ENCODE results near the gene HOXD10. TPM values are rescaled to one million over a fixed set of nuclear protein-coding genes. Genes with fewer than 3 reads are reported as not detected.

HOXD10 gene
- total RNA-seq, 3 donors from 2014 or later, result 1.6 to 5.2 TPM; not detected in 1

DNA sequence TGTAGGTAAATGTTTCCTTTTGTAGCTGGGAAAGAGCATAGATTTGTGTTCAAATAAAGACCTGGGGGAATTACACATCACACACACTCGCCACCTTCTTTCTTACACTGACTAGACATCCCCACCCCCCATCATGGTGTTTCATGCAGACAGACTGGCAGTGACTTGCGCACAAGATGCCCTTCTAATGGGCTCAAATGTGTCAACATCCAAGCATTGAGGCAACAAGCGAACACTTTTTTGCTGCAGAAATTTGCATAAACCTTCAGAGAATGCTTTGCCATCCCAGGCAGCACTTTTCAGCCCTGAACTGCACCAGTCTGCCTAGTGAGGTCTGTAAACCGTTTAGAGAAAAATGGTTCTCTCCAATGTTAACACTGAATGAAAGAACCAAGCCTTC lies 17.5 kb downstream of the HOXD10 start:
- Histone ChIP-seq H3K27ac (peak overlapping the region in 1 of 2 donors; percentile 97), H3K27me3 (peaks cover 3 to 89% of the 10 kb centered on the region in 2 donors)
- intact Hi-C loops (cut with DNase I; ENCODE audit: low total_unique reads), result loop anchor here (10.0 kb wide), 1 partner anchor 1011 kb away; no protein-coding TSS in a partner anchor

DNA sequence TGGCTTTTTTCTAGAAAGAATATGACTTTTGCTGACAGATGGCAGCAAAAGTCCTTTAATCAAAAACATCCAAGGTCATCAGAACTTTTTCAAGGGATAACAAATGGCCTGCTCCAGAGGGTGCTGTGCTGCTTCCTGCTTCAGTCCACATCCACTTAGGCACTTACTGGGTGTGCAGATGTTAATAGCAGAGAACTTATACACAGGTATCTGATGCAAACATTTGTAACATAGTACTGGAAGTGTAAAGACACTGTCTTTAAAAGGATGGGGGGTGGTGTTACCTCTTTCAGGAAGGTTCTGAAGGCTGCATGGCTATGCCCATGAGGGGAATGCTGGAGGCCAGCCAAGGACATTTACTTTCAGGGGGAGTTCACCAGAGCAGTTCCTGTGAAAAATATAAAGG lies 18.5 kb downstream of the HOXD10 start:
- Histone ChIP-seq H3K27me3 (peaks cover 0 to 91% of the 10 kb centered on the region in 2 donors), H3K9me3 (no peaks in the 10 kb centered on the region), H3K36me3 (no peaks in the 10 kb centered on the region), H3K4me3 (peak overlapping the region in 1 of 3 donors; percentile 82), H3K27ac (peak overlapping the region; percentile 84 to 97), H3K4me1 (peaks cover 0 to 5% of the 10 kb centered on the region in 2 donors)
- intact Hi-C loops (cut with DNase I; ENCODE audit: low total_unique reads), result loop anchor here (5.0 to 10.0 kb wide), 2 partner anchors 502 to 1010 kb away; no protein-coding TSS in a partner anchor
- TF ChIP-seq, protein P1, sequence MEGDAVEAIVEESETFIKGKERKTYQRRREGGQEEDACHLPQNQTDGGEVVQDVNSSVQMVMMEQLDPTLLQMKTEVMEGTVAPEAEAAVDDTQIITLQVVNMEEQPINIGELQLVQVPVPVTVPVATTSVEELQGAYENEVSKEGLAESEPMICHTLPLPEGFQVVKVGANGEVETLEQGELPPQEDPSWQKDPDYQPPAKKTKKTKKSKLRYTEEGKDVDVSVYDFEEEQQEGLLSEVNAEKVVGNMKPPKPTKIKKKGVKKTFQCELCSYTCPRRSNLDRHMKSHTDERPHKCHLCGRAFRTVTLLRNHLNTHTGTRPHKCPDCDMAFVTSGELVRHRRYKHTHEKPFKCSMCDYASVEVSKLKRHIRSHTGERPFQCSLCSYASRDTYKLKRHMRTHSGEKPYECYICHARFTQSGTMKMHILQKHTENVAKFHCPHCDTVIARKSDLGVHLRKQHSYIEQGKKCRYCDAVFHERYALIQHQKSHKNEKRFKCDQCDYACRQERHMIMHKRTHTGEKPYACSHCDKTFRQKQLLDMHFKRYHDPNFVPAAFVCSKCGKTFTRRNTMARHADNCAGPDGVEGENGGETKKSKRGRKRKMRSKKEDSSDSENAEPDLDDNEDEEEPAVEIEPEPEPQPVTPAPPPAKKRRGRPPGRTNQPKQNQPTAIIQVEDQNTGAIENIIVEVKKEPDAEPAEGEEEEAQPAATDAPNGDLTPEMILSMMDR (IDR thresholded peaks at IDR 0.05), result no peak
- TF ChIP-seq POLR2A (IDR thresholded peaks at IDR 0.05) (no peak), POLR2AphosphoS5 (IDR thresholded peaks at IDR 0.05) (no peak)
- DNase-seq (ENCODE audit: low spot score in 2 of 2), result no peak

More for the DNA sequence above, 17.5 kb downstream of the HOXD10 start:
- no peaks in the 10 kb centered on the region for H3K4me1 ChIP-seq
- peaks cover 0 to 3% of the 10 kb centered on the region in 2 donors for H3K9me3 ChIP-seq
- no peak overlapping the region for H3K4me3 ChIP-seq
- no peaks in the 10 kb centered on the region for H3K36me3 ChIP-seq
- TF ChIP-seq POLR2AphosphoS5 (IDR thresholded peaks at IDR 0.05), result no peak
- no peak for TF ChIP-seq POLR2A (IDR thresholded peaks at IDR 0.05)
- TF ChIP-seq, protein P1 (IDR thresholded peaks at IDR 0.05), result no peak
- DNase-seq (ENCODE audit: low spot score in 2 of 2), result no peak

DNA sequence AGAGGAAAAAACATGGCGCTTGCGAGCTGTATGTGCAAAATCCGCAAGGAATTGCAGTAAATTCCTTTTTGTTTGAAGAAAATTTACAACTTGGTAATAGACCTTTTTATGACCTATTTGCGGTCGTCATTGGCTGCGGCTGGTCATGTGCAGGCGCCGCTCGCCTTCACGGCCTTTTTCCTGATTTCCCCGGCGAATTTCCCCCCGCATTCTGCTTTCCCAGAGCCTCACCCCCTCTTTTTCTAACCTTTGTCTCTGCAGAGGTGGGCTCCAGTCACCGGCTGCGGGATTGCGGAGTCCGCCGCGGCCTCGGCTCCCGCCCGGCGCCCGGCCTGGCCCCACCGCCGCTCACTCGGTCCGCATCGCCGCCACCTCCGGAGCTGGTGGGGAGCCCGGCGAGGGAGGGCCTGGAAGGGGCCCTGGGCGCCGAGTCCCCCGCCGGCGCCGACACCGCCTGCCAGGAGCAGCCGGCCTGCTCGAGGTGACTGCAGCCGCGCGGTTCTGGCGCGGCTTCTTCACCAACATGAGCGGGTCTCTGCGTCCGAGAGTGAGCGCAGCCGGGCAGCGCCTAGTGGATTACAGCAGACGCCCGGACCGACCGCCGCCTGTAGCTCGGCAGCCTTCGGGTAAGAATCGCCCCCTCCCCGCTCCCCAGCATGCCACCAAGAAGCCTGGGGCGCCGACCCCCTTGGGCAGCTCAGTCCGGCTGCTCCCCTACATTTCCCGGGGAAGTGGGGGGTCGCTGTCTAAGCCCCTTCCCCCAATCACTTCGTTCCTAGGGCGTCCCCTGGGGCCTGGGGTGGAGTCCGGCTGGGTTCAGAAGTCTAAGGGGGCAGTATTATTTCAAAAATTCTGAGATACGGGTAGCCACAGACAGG lies 20.0 kb downstream of the HOXD10 start:
- DNase-seq (ENCODE audit: low spot score in 2 of 2), result peak in 1 of 2 donors; percentile 47
- intact Hi-C loops (cut with DNase I; ENCODE audit: low total_unique reads), result loop anchor here (5.0 to 10.0 kb wide), 2 partner anchors 501 to 1008 kb away; no protein-coding TSS in a partner anchor
- H3K27me3 ChIP-seq, result peaks cover 0 to 88% of the 10 kb centered on the region in 2 donors

DNA sequence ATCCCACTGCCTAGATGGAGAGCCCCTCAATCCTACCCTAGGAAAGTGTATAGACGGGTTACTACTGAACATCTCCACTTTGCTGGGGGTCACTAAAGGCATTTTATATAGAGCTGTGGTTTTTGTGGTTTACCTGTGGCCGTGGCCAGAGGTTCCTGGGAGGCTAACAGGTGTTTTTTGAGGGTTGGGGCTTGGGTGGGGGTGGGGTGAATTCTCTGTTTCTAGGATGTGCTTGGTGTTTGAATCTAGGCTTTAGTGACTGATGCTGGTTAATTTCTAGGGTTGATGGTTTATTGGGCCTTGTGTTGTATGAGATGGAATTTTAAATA lies 20.6 kb downstream of the HOXD10 start:
- Histone ChIP-seq H3K4me1 (peaks cover 0 to 8% of the 10 kb centered on the region in 2 donors), H3K4me3 (peak overlapping the region; percentile 52 to 82 (median 71)), H3K36me3 (no peaks in the 10 kb centered on the region), H3K9me3 (no peaks in the 10 kb centered on the region), H3K27ac (peak overlapping the region; percentile 84 to 97), H3K27me3 (peaks cover 0 to 82% of the 10 kb centered on the region in 2 donors)
- intact Hi-C loops (cut with DNase I; ENCODE audit: low total_unique reads), result loop anchor here (5.0 to 10.0 kb wide), 2 partner anchors 500 to 1008 kb away; no protein-coding TSS in a partner anchor
- DNase-seq (ENCODE audit: low spot score in 2 of 2), result no peak
- no peak for TF ChIP-seq POLR2A (IDR thresholded peaks at IDR 0.05)
- TF ChIP-seq, protein P1 (IDR thresholded peaks at IDR 0.05), result no peak
- no peak for TF ChIP-seq POLR2AphosphoS5 (IDR thresholded peaks at IDR 0.05)

More for the DNA sequence above, 20.0 kb downstream of the HOXD10 start:
- Histone ChIP-seq H3K9me3 (no peaks in the 10 kb centered on the region), H3K27ac (peak overlapping the region; percentile 84 to 97), H3K4me3 (peak overlapping the region; percentile 52 to 82 (median 71)), H3K36me3 (no peaks in the 10 kb centered on the region), H3K4me1 (peaks cover 0 to 8% of the 10 kb centered on the region in 2 donors)
- TF ChIP-seq, protein P1 (IDR thresholded peaks at IDR 0.05), result no peak
- no peak for TF ChIP-seq POLR2A (IDR thresholded peaks at IDR 0.05)
- no peak for TF ChIP-seq POLR2AphosphoS5 (IDR thresholded peaks at IDR 0.05)

DNA sequence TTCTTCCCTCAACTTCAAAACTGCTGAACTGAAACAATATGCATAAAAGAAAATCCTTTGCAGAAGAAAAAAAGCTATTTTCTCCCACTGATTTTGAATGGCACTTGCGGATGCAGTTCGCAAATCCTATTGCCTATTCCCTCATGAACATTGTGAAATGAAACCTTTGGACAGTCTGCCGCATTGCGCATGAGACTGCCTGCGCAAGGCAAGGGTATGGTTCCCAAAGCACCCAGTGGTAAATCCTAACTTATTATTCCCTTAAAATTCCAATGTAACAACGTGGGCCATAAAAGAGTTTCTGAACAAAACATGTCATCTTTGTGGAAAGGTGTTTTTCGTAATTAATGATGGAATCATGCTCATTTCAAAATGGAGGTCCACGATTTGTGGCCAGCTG lies 21.3 kb downstream of the HOXD10 start:
- TF ChIP-seq POLR2AphosphoS5 (IDR thresholded peaks at IDR 0.05), result peak in 1 of 3 donors; percentile 26
- TF ChIP-seq POLR2A (IDR thresholded peaks at IDR 0.05), result no peak
- peak overlapping the region; percentile 62 to 97 for H3K27ac ChIP-seq
- DNase-seq (ENCODE audit: low spot score in 2 of 2), result no peak

More for the DNA sequence above, 21.3 kb downstream of the HOXD10 start:
- Histone ChIP-seq H3K4me3 (peak overlapping the region; percentile 52 to 82 (median 71)), H3K9me3 (no peaks in the 10 kb centered on the region), H3K27me3 (peaks cover 0 to 82% of the 10 kb centered on the region in 2 donors), H3K4me1 (peaks cover 0 to 8% of the 10 kb centered on the region in 2 donors), H3K36me3 (no peaks in the 10 kb centered on the region)
- intact Hi-C loops (cut with DNase I; ENCODE audit: low total_unique reads), result loop anchor here (5.0 to 10.0 kb wide), 2 partner anchors 499 to 1007 kb away; no protein-coding TSS in a partner anchor
